IMR-90 (cell line): ENCODE results near the gene CXCR6. TPM values are rescaled to one million over a fixed set of nuclear protein-coding genes. Genes with fewer than 3 reads are reported as not detected.

ENCODE experiments used
- ATAC-seq: fragments of 200-7000 bp; cut with Tn5 transposase; 2 replicates; pipeline ENCODE4 v1.9.1; 2020; ENCODE audit warnings: low read depth, mild to moderate bottlenecking, moderate library complexity
- BruUV-seq: library from RNA; stranded (reverse); fragments of 400-500 nt; replicated peaks from 2 replicates; lab custom pipeline; 2021; lab: Mats Ljungman, UMichigan
- CTCF ChIA-PET: fragments of 300-600 bp; formaldehyde crosslinking; extraction: SDS; loops from one replicate; lab custom pipeline; 2021; ENCODE audit warnings: antibody characterized with exemption; lab: Yijun Ruan, JAX
- POLR2A ChIA-PET: fragments of 300-600 bp; sonication (Branson Sonifier 250); formaldehyde crosslinking; loops from one replicate; lab custom pipeline; 2022; ENCODE audit warnings: antibody characterized with exemption; ENCODE audit not compliant: unreplicated experiment; lab: Charles Lee
- DNase-seq: peaks from one replicate; pipeline ENCODE4 v3.0.0; 2013
- H2AFZ ChIP-seq: replicated peaks from 2 replicates; pipeline ENCODE3; 2013; ENCODE audit warnings: low read length, mild to moderate bottlenecking; ENCODE audit not compliant: poor library complexity
- H2AK5ac ChIP-seq: 2 replicates; pipeline ENCODE4 v1.6.1; 2013; ENCODE audit warnings: low read depth, low read length, inconsistent platforms
- H2AK9ac ChIP-seq: replicated peaks from 2 replicates; pipeline ENCODE3; 2013; ENCODE audit warnings: mild to moderate bottlenecking, low read depth, low read length, moderate library complexity; ENCODE audit not compliant: poor library complexity
- H2BK120ac ChIP-seq: 2 replicates; pipeline ENCODE4 v1.6.1; 2013; ENCODE audit warnings: low read depth, low read length, inconsistent platforms
- H2BK15ac ChIP-seq: 3 replicates; pipeline ENCODE4 v1.6.1; 2013; ENCODE audit warnings: low read depth, low read length, inconsistent platforms
- H2BK20ac ChIP-seq: 2 replicates; pipeline ENCODE4 v1.6.1; 2013; ENCODE audit warnings: low read depth, mild to moderate bottlenecking, inconsistent platforms, low read length, moderate library complexity
- H2BK5ac ChIP-seq: 2 replicates; pipeline ENCODE4 v1.6.1; 2013; ENCODE audit warnings: mild to moderate bottlenecking, low read depth, low read length, inconsistent platforms; ENCODE audit not compliant: poor library complexity, severe bottlenecking
- H3K14ac ChIP-seq: replicated peaks from 2 replicates; pipeline ENCODE4 v1.6.1; 2013; ENCODE audit warnings: low read depth, low read length, inconsistent platforms
- H3K18ac ChIP-seq: 2 replicates; pipeline ENCODE4 v1.6.1; 2013; ENCODE audit warnings: low read depth, low read length, control low read depth
- H3K23ac ChIP-seq: 2 replicates; pipeline ENCODE4 v1.6.1; 2013; ENCODE audit warnings: low read depth, low read length, inconsistent platforms
- H3K27ac ChIP-seq: 2 replicates; pipeline ENCODE4 v1.5.1; 2013; ENCODE audit warnings: mild to moderate bottlenecking, control low read depth, low read length; ENCODE audit not compliant: insufficient read depth
- H3K27me3 ChIP-seq: 2 replicates; pipeline ENCODE4 v1.6.1; 2013; ENCODE audit warnings: low read length; ENCODE audit not compliant: control insufficient read depth, insufficient read depth
- H3K36me3 ChIP-seq: 2 replicates; pipeline ENCODE4 v1.6.1; 2013; ENCODE audit warnings: low read length, mixed read lengths; ENCODE audit not compliant: control insufficient read depth, insufficient read depth
- H3K4ac ChIP-seq: 2 replicates; pipeline ENCODE4 v1.6.1; 2013; ENCODE audit warnings: low read depth, low read length, inconsistent platforms
- H3K4me1 ChIP-seq: 2 replicates; pipeline ENCODE4 v1.6.1; 2013; ENCODE audit warnings: low read length, mixed read lengths; ENCODE audit not compliant: control insufficient read depth, insufficient read depth
- H3K4me2 ChIP-seq: 2 replicates; pipeline ENCODE4 v1.6.1; 2013; ENCODE audit warnings: low read depth, mild to moderate bottlenecking, control low read depth, low read length, moderate library complexity
- H3K4me3 ChIP-seq: 2 replicates; pipeline ENCODE4 v1.5.1; 2013; ENCODE audit warnings: low read depth, mild to moderate bottlenecking, control low read depth, low read length, moderate library complexity; ENCODE audit not compliant: insufficient read depth
- H3K56ac ChIP-seq: 2 replicates; pipeline ENCODE4 v1.6.1; 2013; ENCODE audit warnings: low read length, inconsistent platforms; ENCODE audit not compliant: insufficient read depth; ENCODE audit errors: extremely low read depth
- H3K79me1 ChIP-seq, 2 experiments: 2 replicates each; pipeline ENCODE4 v1.6.1; 2013; ENCODE audit warnings: low read length in 2 of 2, inconsistent platforms in 1 of 2, low read depth in 1 of 2
- H3K9ac ChIP-seq: 2 replicates; pipeline ENCODE4 v1.6.1; 2013; ENCODE audit warnings: low read depth, low read length, control low read depth
- H3K9me1 ChIP-seq: 2 replicates; pipeline ENCODE4 v1.6.1; 2013; ENCODE audit warnings: low read length, inconsistent platforms; ENCODE audit not compliant: insufficient read depth
- H3K9me3 ChIP-seq: 2 replicates; pipeline ENCODE4 v1.6.1; 2013; ENCODE audit warnings: low read length; ENCODE audit not compliant: control insufficient read depth, insufficient read depth
- H4K20me1 ChIP-seq: 2 replicates; pipeline ENCODE4 v1.6.1; 2013; ENCODE audit warnings: low read length, inconsistent platforms; ENCODE audit not compliant: insufficient read depth
- H4K5ac ChIP-seq: 2 replicates; pipeline ENCODE4 v1.6.1; 2013; ENCODE audit warnings: mild to moderate bottlenecking, low read depth, low read length, control low read depth
- H4K8ac ChIP-seq, 2 experiments: 2 replicates each; pipeline ENCODE4 v1.6.1; 2013; ENCODE audit warnings: low read depth in 2 of 2, low read length in 2 of 2, control low read depth in 1 of 2, inconsistent platforms in 1 of 2
- H4K91ac ChIP-seq: 2 replicates; pipeline ENCODE4 v1.6.1; 2013; ENCODE audit warnings: low read depth, low read length, inconsistent platforms; ENCODE audit not compliant: insufficient read depth
- BHLHE40 ChIP-seq: fragments of 150-350 bp; IDR thresholded peaks from 2 replicates; pipeline ENCODE4 v1.6.1; 2016; ENCODE audit warnings: mild to moderate bottlenecking, low read depth, low read length
- CHD1 ChIP-seq: IDR thresholded peaks from 2 replicates; pipeline ENCODE4 v1.6.1; 2012; ENCODE audit warnings: low read depth, low read length, improper control_type of control experiment
- CTCF ChIP-seq: conservative IDR thresholded peaks from 2 replicates; pipeline ENCODE4 v1.5.1; 2012; ENCODE audit warnings: mild to moderate bottlenecking, low read depth, low read length, improper control_type of control experiment
- FOS ChIP-seq: fragments of 150-350 bp; IDR thresholded peaks from 2 replicates; pipeline ENCODE4 v1.6.1; 2016; ENCODE audit warnings: low read depth, low read length
- MAZ ChIP-seq: IDR thresholded peaks from 2 replicates; pipeline ENCODE4 v1.6.1; 2012; ENCODE audit warnings: low read depth, mild to moderate bottlenecking, low read length, improper control_type of control experiment, moderate library complexity, borderline replicate concordance
- MXI1 ChIP-seq: IDR thresholded peaks from 2 replicates; pipeline ENCODE4 v1.6.1; 2012; ENCODE audit warnings: low read depth, mild to moderate bottlenecking, low read length, moderate library complexity, borderline replicate concordance
- NFE2L2 ChIP-seq: fragments of 150-350 bp; IDR thresholded peaks from 2 replicates; pipeline ENCODE4 v1.6.1; 2016; ENCODE audit warnings: low read depth, mild to moderate bottlenecking, low read length
- POLR2A ChIP-seq: IDR thresholded peaks from 2 replicates; pipeline ENCODE4 v1.6.1; 2012; ENCODE audit warnings: mild to moderate bottlenecking, low read depth, low read length
- RCOR1 ChIP-seq: IDR thresholded peaks from 2 replicates; pipeline ENCODE4 v1.6.1; 2012; ENCODE audit warnings: mild to moderate bottlenecking, low read length, improper control_type of control experiment; ENCODE audit not compliant: insufficient replicate concordance
- RFX5 ChIP-seq: IDR thresholded peaks from 2 replicates; pipeline ENCODE4 v1.8.0; 2012; ENCODE audit warnings: low read depth, mild to moderate bottlenecking, low read length, moderate library complexity
- SMC3 ChIP-seq: fragments of 150-350 bp; IDR thresholded peaks from 2 replicates; pipeline ENCODE4 v1.6.1; 2016; ENCODE audit warnings: low read depth, mild to moderate bottlenecking, antibody characterized with exemption, low read length, moderate library complexity
- WGBS, 2 experiments: methylation state at CpG; one replicate each; pipeline versions ENCODE4 v1.1.5 to v1.1.7; 2013; ENCODE audit warnings: missing lambda C conversion rate in 2 of 2; ENCODE audit not compliant: insufficient read length in 1 of 2; ENCODE audit errors: extremely low coverage in 2 of 2; 5-methylcytosine and 5-hydroxymethylcytosine counted together
- dilution Hi-C: fragments of 300-500 bp; cut with HindIII; formaldehyde crosslinking; loops from one replicate; pipeline ENCODE4 v1.14.3; 2018; ENCODE audit warnings: low sequenced_read_pairs; ENCODE audit not compliant: unreplicated experiment
- in situ Hi-C: fragments of 300-500 bp; cut with MboI; formaldehyde crosslinking; loops from 3 replicates; pipeline ENCODE4 v1.14.3; 2019; ENCODE audit warnings: low sequenced_read_pairs, inconsistent platforms, mixed read lengths
- intact Hi-C: fragments of 100-400 bp; cut with micrococcal nuclease; formaldehyde crosslinking; loops from 2 replicates; pipeline ENCODE4 v1.10.0; 2022
- polyA plus RNA-seq, 3 experiments: library from polyadenylated mRNA; depleted of rRNA; stranded (reverse); fragments of >200 nt; gene quantifications; 2 replicates each; pipeline ENCODE4 v1.2.3, GENCODE V29; 2012; ENCODE audit warnings: low replicate concordance in 1 of 3
- total RNA-seq: library from RNA; depleted of rRNA; stranded (reverse); fragments of >200 nt; gene quantifications from 2 replicates; pipeline ENCODE4 v1.2.3, GENCODE V29; 2012
- TF ChIP-seq, protein P1 (sequence below): fragments of 150-350 bp; IDR thresholded peaks from 2 replicates; pipeline ENCODE4 v1.6.1; 2016; ENCODE audit warnings: low read depth, mild to moderate bottlenecking, low read length, moderate library complexity, borderline replicate concordance
- TF ChIP-seq, protein P2 (sequence below): fragments of 150-350 bp; IDR thresholded peaks from 2 replicates; pipeline ENCODE4 v1.6.1; 2017; ENCODE audit warnings: mild to moderate bottlenecking, antibody characterized with exemption, low read length, low read depth

The CXCR6 gene
- total and polyA plus RNA-seq, 2 of the 4 experiments (the other 2 are of a cell fraction) = not detected

DNA sequence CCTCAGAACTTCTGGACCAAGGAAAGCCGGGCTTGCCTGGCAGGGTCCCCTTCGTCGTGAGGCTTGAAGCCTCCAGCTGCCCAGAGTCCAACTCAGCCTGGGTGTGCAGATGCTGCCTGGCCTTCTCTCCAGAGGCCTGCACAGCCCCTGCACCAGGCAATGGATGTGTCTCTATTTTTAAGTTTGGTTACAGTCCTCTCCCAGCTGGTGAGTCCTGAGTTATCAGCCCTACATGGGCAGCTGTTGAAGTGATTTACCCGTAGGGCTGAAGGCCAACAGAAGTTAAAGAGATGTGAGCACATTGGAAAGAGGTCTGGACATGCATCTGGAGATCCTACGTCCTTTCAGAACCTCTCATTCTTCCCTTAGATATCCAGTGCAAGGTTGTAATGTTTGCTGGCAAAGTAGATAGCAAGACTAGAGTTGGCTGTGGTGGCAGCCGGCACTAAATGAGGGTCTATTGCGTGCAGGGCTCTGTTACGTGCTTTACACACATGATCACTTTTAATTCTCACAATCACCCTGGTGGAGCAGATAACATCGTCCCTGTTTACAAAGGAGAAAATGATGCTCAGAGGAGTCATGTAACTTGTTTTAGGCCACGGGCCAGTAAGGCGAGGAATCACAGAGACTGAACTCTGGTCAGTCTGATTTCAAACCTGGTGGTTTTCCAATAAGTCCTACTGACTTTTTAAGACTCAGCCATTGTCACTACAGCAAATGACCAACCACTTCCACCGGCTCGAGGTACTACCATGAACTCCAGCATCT, 42.5 kb downstream of the CXCR6 start:
- Histone ChIP-seq H3K14ac (peak overlapping the region; percentile 8), H3K18ac (peak overlapping the region; percentile 13), H3K4me1 (peaks cover 51% of the 10 kb centered on the region), H3K79me1 (peaks cover 25 to 69% of the 10 kb centered on the region in 2 experiments), H2AFZ (peak overlapping the region; percentile 25), H2BK20ac (peak overlapping the region; percentile 79), H3K9me3 (no peaks in the 10 kb centered on the region), H2AK9ac (peak overlapping the region; percentile 39), H3K4me3 (no peak overlapping the region), H3K27me3 (no peaks in the 10 kb centered on the region), H3K4me2 (peak overlapping the region; percentile 29), H2BK120ac (peak overlapping the region; percentile 52), H2AK5ac (peak overlapping the region; percentile 72), H4K5ac (peak overlapping the region; percentile 18), H4K20me1 (peaks cover 11% of the 10 kb centered on the region), H2BK15ac (peak overlapping the region; percentile 61; the same call in 1 of the 3 replicates), H3K23ac (peak overlapping the region; percentile 37), H3K9ac (no peak overlapping the region), H2BK5ac (peak overlapping the region; percentile 61), H3K27ac (peak overlapping the region; percentile 93; the same call in 1 of the 2 replicates), H4K91ac (peak overlapping the region; percentile 44; the same call in 1 of the 2 replicates), H3K9me1 (peaks cover 51% of the 10 kb centered on the region), H3K56ac (no peak overlapping the region), H3K4ac (peak overlapping the region; percentile 43), H3K36me3 (peaks cover 10% of the 10 kb centered on the region; the same call in 1 of the 2 replicates), H4K8ac (peak overlapping the region in 1 of 2 experiments; percentile 55; a peak in 2 of 4 replicates)
- in situ Hi-C loops = no loop called here
- intact Hi-C loops = loop anchor here (2.0 kb wide), 1 partner anchor 37 kb away; no protein-coding TSS in a partner anchor
- TF ChIP-seq POLR2A = no peak
- no peak for TF ChIP-seq RFX5
- no peak for TF ChIP-seq BHLHE40
- no peak for TF ChIP-seq RCOR1
- no peak for TF ChIP-seq CHD1
- TF ChIP-seq, protein P1, sequence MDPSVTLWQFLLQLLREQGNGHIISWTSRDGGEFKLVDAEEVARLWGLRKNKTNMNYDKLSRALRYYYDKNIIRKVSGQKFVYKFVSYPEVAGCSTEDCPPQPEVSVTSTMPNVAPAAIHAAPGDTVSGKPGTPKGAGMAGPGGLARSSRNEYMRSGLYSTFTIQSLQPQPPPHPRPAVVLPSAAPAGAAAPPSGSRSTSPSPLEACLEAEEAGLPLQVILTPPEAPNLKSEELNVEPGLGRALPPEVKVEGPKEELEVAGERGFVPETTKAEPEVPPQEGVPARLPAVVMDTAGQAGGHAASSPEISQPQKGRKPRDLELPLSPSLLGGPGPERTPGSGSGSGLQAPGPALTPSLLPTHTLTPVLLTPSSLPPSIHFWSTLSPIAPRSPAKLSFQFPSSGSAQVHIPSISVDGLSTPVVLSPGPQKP = no peak
- TF ChIP-seq SMC3 = no peak
- TF ChIP-seq NFE2L2 = no peak
- TF ChIP-seq MAZ = no peak
- TF ChIP-seq, protein P2, sequence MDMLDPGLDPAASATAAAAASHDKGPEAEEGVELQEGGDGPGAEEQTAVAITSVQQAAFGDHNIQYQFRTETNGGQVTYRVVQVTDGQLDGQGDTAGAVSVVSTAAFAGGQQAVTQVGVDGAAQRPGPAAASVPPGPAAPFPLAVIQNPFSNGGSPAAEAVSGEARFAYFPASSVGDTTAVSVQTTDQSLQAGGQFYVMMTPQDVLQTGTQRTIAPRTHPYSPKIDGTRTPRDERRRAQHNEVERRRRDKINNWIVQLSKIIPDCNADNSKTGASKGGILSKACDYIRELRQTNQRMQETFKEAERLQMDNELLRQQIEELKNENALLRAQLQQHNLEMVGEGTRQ = no peak
- no peak for TF ChIP-seq FOS
- no peak for TF ChIP-seq MXI1
- no peak for TF ChIP-seq CTCF
- DNase-seq (peak; percentile 58), ATAC-seq (peak; percentile 1; the same call in 1 of the 2 replicates)
- ChIA-PET CTCF (interaction anchor here (1.0 kb wide), 1 partner anchor 47 kb away, joined by 3 read pairs; no protein-coding TSS in a partner anchor), POLR2A (interaction anchor here (1.2 kb wide), 1 partner anchor 13 kb away, joined by 3 read pairs; no protein-coding TSS in a partner anchor)
- dilution Hi-C loops = no loop called here
- BruUV-seq = no TSS peak
- 90% methylated on average over 4 of the region's 13 CpGs; no CpG with 5 or more reads in 1 of the 2 experiments for WGBS, 2 experiments
